Vagina (tissue), 2 donors: ENCODE results near the gene MAP2K3. TPM values are rescaled to one million over a fixed set of nuclear protein-coding genes. Genes with fewer than 3 reads are reported as not detected.
"Not testable (repeated sequence)": the region's sequence is repeated elsewhere in the genome, so short reads cannot be mapped to it uniquely, and the experiment has no call there.

ENCODE experiments used
- DNase-seq, 2 donors: peaks; one replicate each; pipeline ENCODE4 v3.0.0-alpha.2; 2017; ENCODE audit errors: extremely low spot score in 2 of 2
- H3K27ac ChIP-seq: fragments of 200-600 bp; sonication (generic); one replicate; pipeline ENCODE4 v1.5.1; 2019
- H3K27me3 ChIP-seq: fragments of 200-600 bp; sonication (generic); one replicate; pipeline ENCODE4 v1.5.1; 2019
- H3K36me3 ChIP-seq, 2 donors: fragments of 200-600 bp; sonication (generic); one replicate each; pipeline ENCODE4 v1.5.1; 2017 to 2019
- H3K4me1 ChIP-seq: fragments of 200-600 bp; sonication (generic); one replicate; pipeline ENCODE4 v1.5.1; 2019
- H3K4me3 ChIP-seq, 2 donors: fragments of 200-600 bp; sonication (generic); 1 replicate in 1 of 2; 2 replicates in 1 of 2; pipeline ENCODE4 v1.5.1; 2016 to 2019
- H3K9me3 ChIP-seq: fragments of 200-600 bp; sonication (generic); one replicate; pipeline ENCODE4 v1.5.1; 2019
- CTCF ChIP-seq, 3 experiments: fragments of 450-650 bp in 2 of 3; fragments of 200-600 bp in 1 of 3; sonication (generic) in 1 of 3; IDR thresholded peaks; one replicate each; pipeline ENCODE4 v1.5.1; 2017 to 2019; ENCODE audit warnings: antibody characterized with exemption in 3 of 3, mild to moderate bottlenecking in 2 of 3, moderate library complexity in 2 of 3
- POLR2A ChIP-seq, 2 donors: fragments of 450-650 bp; IDR thresholded peaks; one replicate each; pipeline ENCODE4 v1.6.1; 2017; ENCODE audit warnings: antibody characterized with exemption in 2 of 2, mild to moderate bottlenecking in 2 of 2, moderate library complexity in 2 of 2
- POLR2AphosphoS5 ChIP-seq, 2 donors: sonication (generic); formaldehyde crosslinking; IDR thresholded peaks; one replicate each; pipeline ENCODE4 v1.9.0; 2017; ENCODE audit warnings: antibody characterized with exemption in 2 of 2, mild to moderate bottlenecking in 2 of 2, low read depth in 1 of 2; ENCODE audit not compliant: insufficient read depth in 1 of 2
- intact Hi-C: fragments of 100-400 bp; cut with DNase I; formaldehyde crosslinking; loops from one replicate; pipeline ENCODE4 v1.15.1; 2023
- total RNA-seq: library from RNA; depleted of rRNA; stranded (reverse); fragments of >200 nt; gene quantifications from one replicate; pipeline ENCODE4 v1.2.3, GENCODE V29; 2016

The MAP2K3 gene
- total RNA-seq, 1 donor from 2014 or later, result 21.6 TPM

GRCh38 chr17:21345236-21345635 is 60.7 kb downstream of the MAP2K3 start:
- no peak for TF ChIP-seq POLR2AphosphoS5 (IDR thresholded peaks at IDR 0.05; ENCODE audit: insufficient read depth in 1 of 2, low read depth in 1 of 2)
- TF ChIP-seq POLR2A (IDR thresholded peaks at IDR 0.05), result no peak
- no peak for TF ChIP-seq CTCF (IDR thresholded peaks at IDR 0.05)
- intact Hi-C loops, result no loop called here
- Histone ChIP-seq H3K9me3 (no peaks in the 10 kb centered on the region), H3K4me3 (no peak overlapping the region), H3K27ac (no peak overlapping the region), H3K36me3 (no peaks in the 10 kb centered on the region), H3K4me1 (no peaks in the 10 kb centered on the region), H3K27me3 (no peaks in the 10 kb centered on the region)
- no peak for DNase-seq

GRCh38 chr17:21346107-21346506 is 61.6 kb downstream of the MAP2K3 start:
- H3K27me3 ChIP-seq, H3K9me3 ChIP-seq, DNase-seq, H3K4me3 ChIP-seq, H3K27ac ChIP-seq, intact Hi-C loops, H3K36me3 ChIP-seq, H3K4me1 ChIP-seq: not testable (repeated sequence)

GRCh38 chr17:21346651-21347250 is 62.2 kb downstream of the MAP2K3 start:
- H3K27ac ChIP-seq, DNase-seq, H3K36me3 ChIP-seq, H3K9me3 ChIP-seq, intact Hi-C loops, H3K27me3 ChIP-seq, H3K4me3 ChIP-seq, H3K4me1 ChIP-seq: not testable (repeated sequence)

- H3K4me3 ChIP-seq, intact Hi-C loops, H3K27me3 ChIP-seq, H3K9me3 ChIP-seq, H3K36me3 ChIP-seq, H3K4me1 ChIP-seq, H3K27ac ChIP-seq, DNase-seq: not testable (repeated sequence)
Measured at GRCh38 chr17:21347660-21348059, 63.1 kb downstream of the MAP2K3 start.

- intact Hi-C loops, H3K27ac ChIP-seq, H3K4me1 ChIP-seq, H3K36me3 ChIP-seq, DNase-seq, H3K4me3 ChIP-seq, H3K27me3 ChIP-seq, H3K9me3 ChIP-seq: not testable (repeated sequence)
Measured at GRCh38 chr17:21348081-21348925, 63.8 kb downstream of the MAP2K3 start.

- H3K27me3 ChIP-seq, H3K4me3 ChIP-seq, intact Hi-C loops, H3K4me1 ChIP-seq, H3K36me3 ChIP-seq, H3K27ac ChIP-seq, H3K9me3 ChIP-seq, DNase-seq: not testable (repeated sequence)
Measured at GRCh38 chr17:21348926-21349261, 64.4 kb downstream of the MAP2K3 start.

- H3K27ac ChIP-seq, H3K27me3 ChIP-seq, H3K36me3 ChIP-seq, intact Hi-C loops, DNase-seq, H3K4me1 ChIP-seq, H3K4me3 ChIP-seq, H3K9me3 ChIP-seq: not testable (repeated sequence)
Measured at GRCh38 chr17:21349358-21350050, 65.0 kb downstream of the MAP2K3 start.

GRCh38 chr17:21350495-21350894 is 66.0 kb downstream of the MAP2K3 start:
- H3K36me3 ChIP-seq, H3K4me1 ChIP-seq, H3K27me3 ChIP-seq, H3K27ac ChIP-seq, intact Hi-C loops, H3K4me3 ChIP-seq, DNase-seq, H3K9me3 ChIP-seq: not testable (repeated sequence)
